Fibroblast of upper back skin (primary cell): ENCODE results near the gene ERBB4.
"Not testable (repeated sequence)": the region's sequence is repeated elsewhere in the genome, so short reads cannot be mapped to it uniquely, and the experiment has no call there.

ENCODE experiments used
- DNase-seq: peaks from one replicate; pipeline ENCODE4 v3.0.0-alpha.2; 2013

Gene ERBB4

DNA sequence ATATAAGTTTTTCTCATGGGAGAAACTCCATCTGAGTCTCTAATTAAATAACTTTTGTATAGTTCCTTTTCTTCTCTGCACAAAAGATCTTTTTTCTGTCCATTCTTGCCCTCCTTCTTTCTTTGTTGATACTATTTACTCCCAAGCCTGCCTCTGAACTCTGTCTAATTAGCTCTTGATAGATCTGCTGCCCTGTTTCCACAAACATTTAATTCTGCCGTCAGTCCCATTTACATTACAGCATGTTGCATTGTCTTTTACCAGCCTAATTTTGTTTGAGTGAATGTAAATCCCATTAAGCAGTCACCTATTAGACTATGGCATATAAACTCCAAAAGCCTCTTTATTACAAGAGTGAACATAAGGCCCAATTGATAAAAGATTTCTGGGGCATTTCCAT lies 254.4 kb downstream of the ERBB4 start:
- DNase-seq = no peak

DNA sequence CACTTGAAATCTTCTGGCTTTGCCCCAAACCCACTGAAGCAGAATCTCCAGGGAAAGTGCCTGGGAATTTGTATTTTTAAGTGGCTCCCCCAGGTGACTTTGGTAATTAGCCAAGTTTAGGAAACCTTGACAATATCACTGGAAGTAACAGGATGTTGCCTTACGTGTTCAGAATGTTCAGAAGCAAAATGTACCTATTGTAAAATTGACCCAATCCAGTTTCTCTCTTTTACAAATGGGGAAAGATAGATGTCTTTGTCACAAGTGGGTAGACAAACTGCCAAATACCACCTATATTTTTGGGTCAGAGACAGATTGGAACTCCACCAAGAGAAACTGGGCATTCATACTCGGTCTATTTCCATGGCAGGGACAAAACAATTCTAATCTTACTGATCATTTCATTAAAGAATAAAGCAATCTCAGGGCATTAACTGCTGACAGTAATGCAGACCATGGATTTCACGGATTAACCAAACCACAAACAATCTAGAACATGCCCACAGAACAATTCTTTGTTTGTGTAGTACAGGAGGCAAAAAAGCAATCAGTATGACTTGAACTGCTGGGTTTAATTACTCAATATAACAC lies 255.8 kb downstream of the ERBB4 start:
- no peak for DNase-seq

DNA sequence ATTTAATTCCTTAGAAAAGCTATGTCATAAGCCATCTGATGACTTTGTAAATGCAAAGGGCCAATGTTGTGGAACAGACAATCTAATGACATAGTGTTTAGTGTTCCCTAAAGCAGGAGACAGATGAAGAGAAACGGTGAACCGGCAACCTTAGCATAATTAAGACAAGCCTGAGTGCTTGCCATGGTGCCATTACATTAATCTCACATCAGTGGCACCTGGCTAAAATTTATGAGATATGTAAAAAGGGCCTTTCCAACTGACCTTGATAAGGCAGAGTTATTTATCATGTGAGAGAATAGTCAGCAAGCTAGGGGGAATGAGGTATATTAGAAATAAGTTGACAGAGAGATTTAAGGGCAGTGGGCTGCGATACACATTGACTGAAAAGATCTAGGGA lies 261.8 kb downstream of the ERBB4 start:
- DNase-seq = no peak

DNA sequence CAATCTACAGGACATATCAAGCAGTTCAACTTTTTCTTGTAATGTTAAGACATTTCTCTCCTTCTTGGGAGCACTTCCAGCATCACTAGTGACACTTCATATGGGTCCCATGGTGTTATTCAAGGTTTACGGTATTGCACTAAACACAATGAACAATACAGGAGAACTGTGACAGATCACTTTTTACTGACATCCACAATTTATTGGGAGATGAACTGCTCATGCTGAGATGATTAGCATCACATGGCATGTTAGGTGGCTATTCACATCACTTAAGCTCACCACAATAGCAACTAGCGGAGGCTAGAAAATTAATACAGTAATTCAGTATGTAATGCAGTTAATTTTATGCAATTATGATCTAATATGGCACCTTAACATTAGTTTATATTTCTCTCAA lies 264.4 kb downstream of the ERBB4 start:
- DNase-seq = no peak

- DNase-seq = no peak
These were observed 267.0 kb downstream of the ERBB4 start for GRCh38 chr2:212271583-212271982.

GRCh38 chr2:212269005-212269404 lies 269.6 kb downstream of the ERBB4 start:
- DNase-seq = no peak

DNA sequence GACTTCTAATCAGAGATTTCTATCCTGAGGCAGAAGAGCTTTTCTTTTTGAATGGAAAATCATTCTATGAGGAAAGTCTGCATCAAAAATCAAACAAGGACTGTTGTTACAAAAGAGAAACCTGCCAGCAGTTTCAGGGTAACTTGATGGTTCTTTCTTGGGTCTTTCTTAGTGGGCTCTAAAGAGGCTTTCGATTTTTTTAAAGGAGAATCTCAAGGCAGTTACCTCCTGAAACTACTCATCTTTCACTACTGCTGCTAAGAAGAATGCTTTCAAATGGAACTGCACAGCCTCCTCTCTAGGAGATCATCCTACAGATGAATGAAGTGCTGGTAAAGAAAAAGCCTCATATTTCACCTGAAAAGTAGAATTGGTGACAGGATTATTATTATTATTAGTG lies 272.3 kb downstream of the ERBB4 start:
- no peak for DNase-seq

- DNase-seq = no peak
These were observed 272.8 kb downstream of the ERBB4 start for GRCh38 chr2:212265777-212266176.

DNA sequence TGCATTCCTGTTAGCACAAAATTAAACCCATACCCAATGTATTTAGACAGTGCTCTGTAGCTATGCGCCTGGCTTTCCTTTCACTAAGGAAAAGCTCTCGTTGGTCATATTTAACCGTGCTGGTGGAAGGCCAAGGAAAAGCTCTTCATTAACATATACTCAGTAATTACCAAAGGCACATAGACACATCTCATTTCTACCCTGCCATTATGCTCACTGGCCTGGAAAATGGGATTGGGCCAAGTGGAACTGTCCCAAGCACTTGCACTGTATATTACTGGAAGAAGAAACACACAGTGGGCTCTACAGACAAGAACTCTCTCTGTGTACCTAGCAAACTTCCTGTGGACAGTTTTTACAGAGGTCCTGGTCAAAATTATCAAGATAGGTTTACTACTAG lies 274.4 kb downstream of the ERBB4 start:
- no peak for DNase-seq

DNA sequence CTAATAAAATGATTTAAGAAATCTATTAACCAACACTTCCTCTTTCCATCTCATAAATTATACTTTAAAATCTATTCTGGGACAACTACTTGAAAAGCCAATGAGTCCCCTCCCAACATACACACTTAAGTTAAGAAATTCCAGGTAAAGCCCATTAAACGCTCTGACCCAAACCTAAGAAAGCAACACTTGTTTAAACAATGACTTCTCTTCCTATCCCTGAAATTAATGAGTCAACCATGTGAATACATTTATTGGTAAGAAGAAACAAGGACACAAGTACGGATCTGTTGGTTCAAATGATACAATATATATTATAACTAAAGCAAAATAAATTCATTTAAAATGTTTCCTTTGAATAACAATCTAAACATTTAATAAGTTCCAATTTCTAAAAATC lies 279.4 kb downstream of the ERBB4 start:
- DNase-seq = no peak

- DNase-seq = no peak
These were observed 284.3 kb downstream of the ERBB4 start for GRCh38 chr2:212254339-212254738.

- peak; percentile 17 for DNase-seq
These were observed 289.2 kb downstream of the ERBB4 start for GRCh38 chr2:212249451-212249850.

DNA sequence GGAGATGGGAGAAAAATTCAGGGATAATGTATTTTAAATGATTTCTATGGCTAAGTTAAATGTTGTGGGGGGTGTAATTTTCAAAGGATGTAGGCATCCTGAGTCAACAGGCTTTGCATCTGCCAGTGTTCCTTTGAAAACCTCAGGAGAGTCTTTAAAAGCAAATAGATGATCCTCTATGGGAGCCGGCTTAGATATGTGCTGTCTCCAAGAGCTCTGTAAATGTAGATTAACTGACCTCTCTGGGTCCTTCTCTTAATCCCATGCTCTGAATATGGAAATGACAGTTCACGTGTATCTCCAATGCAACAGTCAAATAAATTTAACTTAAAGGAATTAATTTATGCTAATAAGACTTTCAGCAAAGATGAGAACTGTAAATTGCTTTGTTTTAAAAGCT lies 292.7 kb downstream of the ERBB4 start:
- DNase-seq = no peak

- no peak for DNase-seq
These were observed 295.9 kb downstream of the ERBB4 start for GRCh38 chr2:212242724-212243123.

GRCh38 chr2:212238152-212238551 lies 300.4 kb downstream of the ERBB4 start:
- DNase-seq = not testable (repeated sequence)

GRCh38 chr2:212237350-212238095 lies 301.1 kb downstream of the ERBB4 start:
- no peak for DNase-seq

DNA sequence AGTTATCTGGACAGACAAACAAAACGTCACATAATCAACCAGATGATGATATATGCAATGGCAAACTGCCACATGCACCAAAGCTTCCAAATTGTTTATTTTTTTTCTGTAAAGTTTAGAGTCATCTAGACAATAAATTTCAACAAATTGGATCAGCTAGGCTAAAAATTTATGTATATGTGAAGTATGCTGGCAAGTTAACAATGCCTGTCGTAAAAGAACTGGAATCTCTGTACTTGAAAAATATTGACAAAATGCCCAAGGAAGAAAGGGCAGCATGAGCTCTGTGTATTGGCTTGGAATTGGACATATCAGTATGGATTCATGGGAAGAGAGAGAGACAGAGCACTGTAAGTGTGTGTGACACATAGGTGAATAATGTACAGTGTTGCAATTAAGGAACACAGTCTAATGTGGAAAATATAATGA lies 309.8 kb downstream of the ERBB4 start:
- DNase-seq = peak; percentile 51

DNA sequence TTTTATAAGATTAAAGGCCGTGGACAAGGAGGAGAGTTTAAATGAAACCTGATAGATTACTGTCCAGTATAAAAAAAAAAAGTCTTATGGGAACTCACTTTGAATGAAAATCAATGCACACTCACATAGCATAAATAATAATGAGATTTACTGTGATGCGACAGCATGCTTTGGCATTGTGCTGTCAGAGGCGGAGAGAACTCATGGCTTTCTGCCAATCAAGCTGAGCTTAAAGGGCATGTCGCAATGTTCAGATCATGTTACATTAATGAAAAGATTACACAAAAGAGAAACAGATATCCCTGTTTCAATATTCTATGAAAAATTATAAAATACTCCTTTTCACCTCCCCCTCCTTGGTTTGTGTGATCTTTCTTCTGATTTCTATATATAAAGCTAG lies 310.8 kb downstream of the ERBB4 start:
- DNase-seq = peak; percentile 88

GRCh38 chr2:212226114-212226513 lies 312.5 kb downstream of the ERBB4 start:
- DNase-seq = no peak

GRCh38 chr2:212223696-212224095 lies 314.9 kb downstream of the ERBB4 start:
- peak; percentile 9 for DNase-seq

- DNase-seq = no peak
These were observed 325.4 kb downstream of the ERBB4 start for GRCh38 chr2:212213191-212213590.

DNA sequence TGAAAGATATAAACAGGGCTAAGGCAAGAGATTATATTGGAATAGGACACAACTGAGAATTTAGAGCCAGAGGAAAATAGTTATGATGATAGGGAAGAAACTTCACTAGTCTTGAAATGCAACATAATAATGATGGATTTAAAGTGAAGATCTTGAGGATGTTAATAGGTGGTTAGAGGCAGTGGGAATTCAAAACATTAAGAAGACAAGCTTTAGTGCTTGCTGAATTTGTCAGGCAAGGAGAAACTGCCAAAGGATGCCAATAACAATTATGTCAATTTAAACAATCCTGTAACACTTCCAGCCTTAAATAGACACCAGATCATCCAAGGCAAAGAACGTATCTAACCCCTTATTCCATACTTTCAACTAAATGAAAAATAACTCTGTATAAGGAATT lies 330.1 kb downstream of the ERBB4 start:
- no peak for DNase-seq

DNA sequence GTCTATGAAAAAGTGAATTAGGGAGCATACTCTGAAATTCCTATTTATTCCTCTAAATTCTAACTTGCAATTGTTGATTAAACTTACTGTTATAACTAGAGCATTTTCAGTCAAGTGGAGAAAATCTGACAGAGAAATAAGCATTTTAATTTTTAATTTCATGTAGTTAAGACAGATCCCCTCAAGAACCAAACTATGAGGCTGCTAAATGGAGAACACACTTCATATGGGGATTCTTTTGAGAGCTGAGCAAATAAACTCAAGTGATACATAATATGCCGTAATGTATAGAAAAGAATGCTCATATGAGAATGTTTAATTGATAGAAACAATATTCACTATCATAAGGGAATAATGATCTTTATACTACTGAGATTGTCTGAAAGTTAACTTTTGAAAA lies 340.8 kb downstream of the ERBB4 start:
- no peak for DNase-seq

- DNase-seq = no peak
These were observed 343.0 kb downstream of the ERBB4 start for GRCh38 chr2:212195626-212196025.

GRCh38 chr2:212194396-212194795 lies 344.2 kb downstream of the ERBB4 start:
- no peak for DNase-seq
